Ureter (tissue), 1 donor: ENCODE results near the gene MOCS1. TPM values are rescaled to one million over a fixed set of nuclear protein-coding genes. Genes with fewer than 3 reads are reported as not detected.

Experiments used
- DNase-seq: peaks from one replicate; pipeline ENCODE4 v3.0.0-alpha.2; 2020; ENCODE audit warnings: low spot score
- total RNA-seq: library from RNA; stranded (reverse); gene quantifications from one replicate; pipeline ENCODE4 v1.2.4, GENCODE V29; 2023
- donor health status: DM: yes; HTN: yes; CAD: no.

MOCS1 gene
- total RNA-seq, 1 donor from 2014 or later, result 34.8 TPM

DNA sequence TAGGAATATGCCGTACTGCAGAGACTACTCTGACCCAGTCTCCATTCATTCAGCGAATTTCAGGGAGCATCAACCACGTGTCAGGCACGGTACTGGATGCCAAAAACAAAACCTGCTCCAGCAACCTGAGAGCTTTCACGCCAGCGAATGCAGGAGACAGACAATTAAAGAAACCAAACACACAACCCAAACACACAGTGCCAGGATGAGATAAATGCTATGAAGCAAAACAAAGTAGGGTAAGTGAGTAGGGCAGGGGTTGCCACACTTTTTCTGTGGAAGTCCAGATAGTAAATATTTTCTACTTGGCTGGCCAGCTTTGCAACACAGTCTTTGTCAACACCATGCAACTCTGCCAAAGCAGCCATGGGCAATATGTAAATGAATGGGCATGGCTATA lies 10.0 kb downstream of the MOCS1 start:
- DNase-seq, result no peak

- DNase-seq, result no peak
Observed at GRCh38 chr6:39923861-39924260, 10.4 kb downstream of the MOCS1 start.

- DNase-seq, result peak; percentile 82
Observed at GRCh38 chr6:39923394-39923793, 10.9 kb downstream of the MOCS1 start.

- DNase-seq, result no peak
Observed at GRCh38 chr6:39922821-39923220, 11.4 kb downstream of the MOCS1 start.

DNA sequence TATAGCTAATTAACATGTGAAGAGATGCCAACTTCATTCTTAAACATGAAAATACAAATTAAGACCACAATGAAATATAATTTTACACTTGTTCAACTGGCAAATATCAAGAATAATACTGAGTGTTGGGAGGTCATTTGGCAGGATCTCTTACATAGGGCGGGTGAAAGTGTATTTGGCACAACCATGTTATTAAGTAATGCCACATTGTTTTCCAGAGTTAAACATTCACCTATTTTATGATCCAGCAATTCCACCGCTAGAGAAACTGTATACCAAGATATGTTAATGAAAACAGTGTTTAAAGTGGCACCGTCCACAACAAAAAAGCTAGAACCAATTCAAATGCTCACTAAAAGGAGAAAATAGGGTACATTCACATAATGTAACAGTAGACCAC lies 14.1 kb downstream of the MOCS1 start:
- no peak for DNase-seq

- no peak for DNase-seq
Observed at GRCh38 chr6:39918831-39919230, 15.4 kb downstream of the MOCS1 start.

- DNase-seq, result no peak
Observed at GRCh38 chr6:39917981-39918380, 16.3 kb downstream of the MOCS1 start.

DNA sequence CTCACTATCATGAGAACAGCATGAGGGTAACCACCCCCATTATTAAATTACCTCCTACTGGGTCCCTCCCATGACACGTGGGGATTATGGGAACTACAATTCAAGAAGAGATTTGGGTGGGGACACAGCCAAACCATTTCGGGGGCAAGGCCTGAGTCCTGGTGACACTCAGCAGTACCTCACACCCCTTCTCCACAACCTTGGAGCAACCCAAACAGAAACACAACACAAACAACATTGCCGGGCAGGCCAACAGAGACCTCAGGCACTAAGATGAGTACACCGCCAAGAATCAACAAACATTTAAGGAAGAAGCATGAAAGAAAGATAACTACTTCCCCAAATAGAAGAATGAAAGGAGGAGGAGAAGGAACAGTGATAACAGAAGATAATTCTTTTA lies 16.9 kb downstream of the MOCS1 start:
- no peak for DNase-seq

- DNase-seq, result no peak
Observed at GRCh38 chr6:39915866-39916265, 18.4 kb downstream of the MOCS1 start.

GRCh38 chr6:39914239-39914638 lies 20.0 kb downstream of the MOCS1 start:
- no peak for DNase-seq

- DNase-seq, result no peak
Observed at GRCh38 chr6:39913391-39913916, 20.8 kb downstream of the MOCS1 start.

- no peak for DNase-seq
Observed at GRCh38 chr6:39912446-39912845, 21.8 kb downstream of the MOCS1 start.

GRCh38 chr6:39911513-39912125 lies 22.6 kb downstream of the MOCS1 start:
- DNase-seq, result no peak

DNA sequence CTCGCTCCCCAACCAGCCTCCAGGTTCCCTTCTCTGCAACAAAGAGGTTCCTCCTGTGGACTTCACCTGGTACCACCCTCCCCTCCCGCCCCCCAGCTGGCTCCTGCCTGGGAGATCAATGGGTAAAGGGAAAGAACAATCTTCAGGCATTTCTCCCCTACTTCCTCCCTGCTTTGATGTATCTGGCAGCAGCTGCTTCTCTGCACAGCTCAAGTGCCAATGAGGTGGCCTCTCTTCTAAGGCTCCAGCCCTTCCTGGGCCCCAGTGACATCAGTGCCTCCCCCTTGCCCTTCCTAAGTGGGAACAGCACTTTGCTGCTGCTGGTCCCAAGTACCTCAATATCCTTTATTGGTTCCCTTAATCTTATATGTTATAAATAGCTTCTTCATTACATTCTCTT lies 23.5 kb downstream of the MOCS1 start:
- DNase-seq, result no peak

DNA sequence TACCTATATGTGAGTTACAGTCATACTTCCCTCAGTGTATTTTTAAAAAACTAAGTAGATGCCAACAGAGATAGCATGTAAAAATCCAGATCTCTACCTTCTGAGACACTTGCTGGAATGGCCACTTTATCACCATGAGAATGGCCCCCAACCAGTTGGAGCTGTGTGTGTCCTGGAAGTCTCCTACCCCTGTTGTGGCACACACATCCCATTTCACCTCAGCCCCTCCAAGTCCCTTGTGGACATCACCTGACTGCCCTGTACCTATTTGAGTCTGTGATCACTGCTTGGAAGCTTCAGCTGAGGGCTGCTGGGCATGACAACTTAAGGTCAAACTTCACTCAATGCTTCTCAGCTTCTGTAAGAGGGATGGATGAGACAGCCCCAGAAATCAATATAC lies 24.1 kb downstream of the MOCS1 start:
- no peak for DNase-seq

DNA sequence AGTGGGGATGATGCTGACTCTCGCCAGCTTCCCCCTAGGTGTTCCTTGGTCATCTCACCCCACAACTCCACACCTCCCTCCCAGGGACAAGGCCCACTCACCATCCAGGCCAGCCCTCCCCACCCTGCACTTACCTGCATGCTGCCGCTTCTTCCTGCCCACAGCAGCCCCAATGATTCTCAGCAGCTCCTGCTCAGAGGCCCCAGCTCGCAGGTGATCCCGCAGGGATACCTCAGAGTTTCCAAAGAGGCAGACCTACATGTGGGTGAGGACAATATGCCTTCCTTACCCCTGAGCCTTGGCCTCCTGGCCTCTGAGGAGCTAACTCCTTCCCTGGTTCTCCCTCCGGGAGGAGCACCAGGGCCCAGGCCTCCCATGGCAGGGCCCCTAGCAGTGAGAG lies 24.6 kb downstream of the MOCS1 start:
- DNase-seq, result no peak

DNA sequence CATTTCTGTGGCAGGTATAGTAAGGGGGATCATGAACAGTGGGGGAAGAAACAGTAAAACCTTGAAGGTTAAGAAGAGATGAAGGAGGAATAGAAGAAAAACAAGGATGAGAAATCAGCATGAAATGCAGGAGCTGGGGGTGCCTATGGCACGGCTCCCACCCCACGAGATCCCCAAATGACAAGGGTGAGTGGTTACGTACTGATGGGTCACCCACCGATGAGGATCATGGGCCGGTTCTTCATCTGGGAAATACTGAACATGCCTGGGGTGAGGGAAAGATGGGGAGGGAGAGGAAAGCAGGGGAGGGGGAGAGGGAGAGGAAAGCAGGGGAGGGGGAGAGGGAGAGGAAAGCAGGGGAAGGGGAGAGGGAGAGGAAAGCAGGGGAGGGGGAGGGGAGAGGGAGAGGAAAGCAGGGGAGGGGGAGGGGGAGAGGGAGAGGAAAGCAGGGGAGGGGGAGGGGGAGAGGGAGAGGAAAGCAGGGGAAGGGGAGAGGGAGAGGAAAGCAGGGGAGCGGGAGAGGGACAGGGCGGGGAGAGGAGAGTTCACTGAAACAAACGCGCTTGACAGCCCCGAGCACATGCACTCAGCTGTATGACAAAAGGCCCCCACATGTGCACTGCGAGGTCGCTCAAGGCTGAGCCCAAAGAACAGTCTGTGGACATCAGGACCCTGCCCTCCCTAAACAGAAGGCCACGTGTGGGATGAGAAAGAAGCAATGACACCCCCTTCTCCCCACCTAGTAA lies 25.3 kb downstream of the MOCS1 start:
- DNase-seq, result no peak

- no peak for DNase-seq
Observed at GRCh38 chr6:39907871-39908575, 26.2 kb downstream of the MOCS1 start.

GRCh38 chr6:39906318-39906761 lies 27.9 kb downstream of the MOCS1 start:
- DNase-seq, result no peak

DNA sequence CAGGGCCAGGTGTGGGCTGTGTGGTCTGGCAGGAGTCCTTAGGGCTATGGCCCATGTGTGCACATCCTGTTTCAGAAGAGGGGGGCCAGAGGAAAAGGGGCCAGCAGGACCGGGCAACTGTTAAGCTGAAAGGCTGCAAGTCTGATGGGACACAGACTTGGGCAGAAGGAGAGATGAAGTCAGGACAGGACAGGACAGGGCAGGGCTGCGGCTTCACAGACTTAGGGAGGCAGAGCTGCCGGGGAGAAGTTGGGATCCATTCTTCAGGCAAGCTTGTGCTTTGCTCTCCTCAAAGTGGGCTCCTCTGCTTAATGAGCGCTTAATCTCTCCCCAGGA lies 28.7 kb downstream of the MOCS1 start:
- DNase-seq, result no peak

GRCh38 chr6:39904946-39905639 lies 29.2 kb downstream of the MOCS1 start:
- no peak for DNase-seq

- DNase-seq, result no peak
Observed at GRCh38 chr6:39903656-39904055, 30.6 kb downstream of the MOCS1 start.
